ENCODE measurements around the gene PRM2.
A peak's percentile ranks its signal among the peaks of the same experiment; 100 is the strongest.

Gene PRM2

GRCh38 chr16:11255737-11256660 is 20.3 kb downstream of the PRM2 start, which contains the start of gene SOCS1 (continued):
- peak; percentile 93 for TF ChIP-seq ZNF600 (tag by site-specific recombination; IDR thresholded peaks at IDR 0.05)
- peak; percentile 59; the same call in 1 of the 2 replicates for TF ChIP-seq ZNF398 (tag by site-specific recombination; IDR thresholded peaks at IDR 0.05)
- peak; percentile 87 for TF ChIP-seq ZNF660 (tag by site-specific recombination; IDR thresholded peaks at IDR 0.05)
- TF ChIP-seq ZBTB11 (tag by site-specific recombination; conservative IDR thresholded peaks at IDR 0.05; ENCODE audit: low read depth), result no peak
- TF ChIP-seq ZFP69B (tag by site-specific recombination; IDR thresholded peaks at IDR 0.05), result peak; percentile 79
- peak; percentile 99 for TF ChIP-seq KLF10 (tag by site-specific recombination; IDR thresholded peaks at IDR 0.05)
- TF ChIP-seq ZNF24 (tag by site-specific recombination; IDR thresholded peaks at IDR 0.05), result no peak
- TF ChIP-seq ZXDB (tag by site-specific recombination; IDR thresholded peaks at IDR 0.05), result peak; percentile 85
- TF ChIP-seq BCL11B (tag by site-specific recombination; IDR thresholded peaks at IDR 0.05; ENCODE audit: low read depth), result peak; percentile 81
- TF ChIP-seq ZNF324 (tag by site-specific recombination; IDR thresholded peaks at IDR 0.05), result peak; percentile 82
- TF ChIP-seq GLIS2 (tag by site-specific recombination; IDR thresholded peaks at IDR 0.05), result peak; percentile 93
- peak; percentile 77; the same call in 1 of the 2 replicates for TF ChIP-seq HIC1 (tag by site-specific recombination; IDR thresholded peaks at IDR 0.05)
- TF ChIP-seq ZBTB26 (tag by site-specific recombination; optimal IDR thresholded peaks at IDR 0.05), result peak; percentile 35
- peak; percentile 94 for TF ChIP-seq KLF7 (tag by site-specific recombination; IDR thresholded peaks at IDR 0.05; ENCODE audit: borderline replicate concordance)
- TF ChIP-seq TRIM28 (IDR thresholded peaks at IDR 0.05; ENCODE audit: borderline replicate concordance, low read length), result no peak
- TF ChIP-seq ZNF280D (tag by site-specific recombination; IDR thresholded peaks at IDR 0.05), result no peak
- TF ChIP-seq ZNF449 (tag by site-specific recombination; IDR thresholded peaks at IDR 0.05), result no peak
- no peak for TF ChIP-seq ZNF37A (tag by site-specific recombination; IDR thresholded peaks at IDR 0.05)
- TF ChIP-seq MYNN (tag by site-specific recombination; IDR thresholded peaks at IDR 0.05; ENCODE audit: borderline replicate concordance), result 0 out of 2 replicates have a peak, but pooled peaks have one; percentile 48
- 0 out of 2 replicates have a peak, but pooled peaks have one; percentile 57 for TF ChIP-seq GLI4 (tag by site-specific recombination; IDR thresholded peaks at IDR 0.05)
- peak; percentile 60; the same call in 1 of the 2 replicates for TF ChIP-seq ZSCAN5A (tag by site-specific recombination; IDR thresholded peaks at IDR 0.05)
- TF ChIP-seq ZNF76 (tag by site-specific recombination; IDR thresholded peaks at IDR 0.05; ENCODE audit: borderline replicate concordance, low read depth), result peak; percentile 50; the same call in 1 of the 2 replicates
- TF ChIP-seq OVOL3 (tag by site-specific recombination; IDR thresholded peaks at IDR 0.05), result 0 out of 2 replicates have a peak, but pooled peaks have one; percentile 23

Measured in HEK293 (cell line).